CD4-positive, alpha-beta T cell (primary cell): ENCODE data around the gene BCHE. TPM values are rescaled to one million over a fixed set of nuclear protein-coding genes. Genes with fewer than 3 reads are reported as not detected.

ENCODE experiments used
- ATAC-seq: fragments of 200-7000 bp; cut with Tn5 transposase; one replicate; pipeline ENCODE4 v1.10.0; 2022; ENCODE audit warnings: mild to moderate bottlenecking; ENCODE audit not compliant: poor library complexity
- CTCF ChIA-PET: fragments of 350-600 bp; sonication (Branson Sonifier 250); formaldehyde crosslinking; loops from one replicate; lab custom pipeline; 2021; ENCODE audit warnings: antibody characterized with exemption, inconsistent platforms; lab: Charles Lee
- POLR2A ChIA-PET: fragments of 350-600 bp; sonication (Branson Sonifier 250); formaldehyde crosslinking; loops from one replicate; lab custom pipeline; 2021; ENCODE audit warnings: antibody characterized with exemption, inconsistent platforms; lab: Charles Lee
- DNase-seq, 14 experiments: peaks; one replicate each; pipeline ENCODE4 v3.0.0-alpha.2; 2013 to 2020; ENCODE audit warnings: mixed read lengths in 2 of 14
- H3K27ac ChIP-seq, 2 donors: one replicate each; pipeline versions ENCODE4 v1.5.1 to v1.7.0; 2013; ENCODE audit warnings: low read length in 2 of 2, low read depth in 1 of 2, mild to moderate bottlenecking in 1 of 2
- H3K27me3 ChIP-seq, 2 experiments: 1 replicate in 1 of 2; 2 replicates in 1 of 2; pipeline versions ENCODE4 v1.6.1 to v1.7.0; 2013; ENCODE audit warnings: low read length in 2 of 2, control low read depth in 1 of 2, mild to moderate bottlenecking in 1 of 2, moderate library complexity in 1 of 2; ENCODE audit not compliant: insufficient read depth in 2 of 2, control insufficient read depth in 1 of 2
- H3K36me3 ChIP-seq: one replicate; pipeline ENCODE4 v1.6.1; 2013; ENCODE audit warnings: low read length, control low read depth; ENCODE audit not compliant: insufficient read depth
- H3K4me1 ChIP-seq: one replicate; pipeline ENCODE4 v1.6.1; 2013; ENCODE audit warnings: low read length, control low read depth; ENCODE audit not compliant: insufficient read depth
- H3K4me3 ChIP-seq: one replicate; pipeline ENCODE4 v1.5.1; 2013; ENCODE audit warnings: mild to moderate bottlenecking, low read length, moderate library complexity
- H3K9me3 ChIP-seq, 2 experiments: 1 replicate in 1 of 2; 2 replicates in 1 of 2; pipeline versions ENCODE4 v1.6.1 to v1.7.0; 2013; ENCODE audit warnings: low read length in 2 of 2, mild to moderate bottlenecking in 2 of 2, control low read depth in 1 of 2, moderate library complexity in 1 of 2; ENCODE audit not compliant: control insufficient read depth in 1 of 2, insufficient read depth in 1 of 2
- H3K27ac Mint-ChIP-seq: one replicate; pipeline ENCODE4 v1.8.0; 2020; ENCODE audit warnings: mixed read lengths
- H3K27me3 Mint-ChIP-seq: one replicate; pipeline ENCODE4 v1.8.0; 2021; ENCODE audit warnings: mixed read lengths
- H3K36me3 Mint-ChIP-seq: one replicate; pipeline ENCODE4 v1.8.0; 2021; ENCODE audit warnings: low read depth, mixed read lengths
- H3K4me1 Mint-ChIP-seq: one replicate; pipeline ENCODE4 v1.8.0; 2021; ENCODE audit warnings: low read depth, mixed read lengths
- H3K4me3 Mint-ChIP-seq: one replicate; pipeline ENCODE4 v1.8.0; 2020; ENCODE audit warnings: mild to moderate bottlenecking, mixed read lengths
- H3K9me3 Mint-ChIP-seq: one replicate; pipeline ENCODE4 v1.8.0; 2020; ENCODE audit warnings: mixed read lengths
- CTCF ChIP-seq: fragments of 200-600 bp; IDR thresholded peaks from one replicate; pipeline ENCODE4 v1.8.0; 2022; ENCODE audit warnings: antibody characterized with exemption, mild to moderate bottlenecking
- intact Hi-C, 2 experiments: fragments of 100-400 bp; cut with DNase I in 1 of 2; cut with micrococcal nuclease in 1 of 2; formaldehyde crosslinking; loops; one replicate each; pipeline versions ENCODE4 v1.15.1 to v1.9.0; 2023 to 2025; cut with DNase I, micrococcal nuclease
- total RNA-seq, 174 experiments: library from RNA in 2 of 174; stranded (reverse) in 2 of 174; gene quantifications; one replicate each; pipeline ENCODE4 v1.2.3 and lab custom pipeline; 2021 to 2026

BCHE gene
- total RNA-seq, 2 experiments from 2014 or later: not detected

- H3K4me3 ChIP-seq: no peak overlapping the region
- no peaks in the 10 kb centered on the region for H3K4me1 Mint-ChIP-seq
- no peak overlapping the region for H3K4me3 Mint-ChIP-seq
- CTCF ChIA-PET: no interaction called here
- POLR2A ChIA-PET: no interaction called here
- peaks cover 8% of the 10 kb centered on the region for H3K9me3 Mint-ChIP-seq
- no peak for DNase-seq
- H3K27ac Mint-ChIP-seq: no peak overlapping the region
- no peaks in the 10 kb centered on the region for H3K36me3 ChIP-seq
- no peak overlapping the region for H3K27ac ChIP-seq
- H3K27me3 Mint-ChIP-seq: no peaks in the 10 kb centered on the region
- intact Hi-C loops: no loop called here
- H3K9me3 ChIP-seq: peaks cover 4 to 7% of the 10 kb centered on the region in 2 experiments
- no peak for ATAC-seq
- H3K27me3 ChIP-seq: no peaks in the 10 kb centered on the region
- no peaks in the 10 kb centered on the region for H3K36me3 Mint-ChIP-seq
- no peak for TF ChIP-seq CTCF
- H3K4me1 ChIP-seq: no peaks in the 10 kb centered on the region
These were observed 40.5 kb downstream of the BCHE start for GRCh38 chr3:165796701-165797100.

- ChIA-PET CTCF (no interaction called here), POLR2A (no interaction called here)
- H3K4me3 ChIP-seq: no peak overlapping the region
- no peaks in the 10 kb centered on the region for H3K27me3 ChIP-seq
- H3K4me1 Mint-ChIP-seq: no peaks in the 10 kb centered on the region
- no peaks in the 10 kb centered on the region for H3K36me3 ChIP-seq
- H3K27ac Mint-ChIP-seq: no peak overlapping the region
- TF ChIP-seq CTCF: no peak
- H3K27ac ChIP-seq: no peak overlapping the region
- ATAC-seq: no peak
- H3K27me3 Mint-ChIP-seq: no peaks in the 10 kb centered on the region
- peaks cover 6 to 10% of the 10 kb centered on the region in 2 experiments for H3K9me3 ChIP-seq
- H3K9me3 Mint-ChIP-seq: peaks cover 19% of the 10 kb centered on the region
- no peaks in the 10 kb centered on the region for H3K4me1 ChIP-seq
- no peaks in the 10 kb centered on the region for H3K36me3 Mint-ChIP-seq
- H3K4me3 Mint-ChIP-seq: no peak overlapping the region
- intact Hi-C loops: no loop called here
- no peak for DNase-seq
These were observed 48.7 kb downstream of the BCHE start for GRCh38 chr3:165788531-165788930.

- Mint-ChIP-seq H3K36me3 (no peaks in the 10 kb centered on the region), H3K27ac (no peak overlapping the region), H3K9me3 (peaks cover 10% of the 10 kb centered on the region), H3K4me1 (no peaks in the 10 kb centered on the region), H3K4me3 (no peak overlapping the region), H3K27me3 (no peaks in the 10 kb centered on the region)
- DNase-seq (no peak), ATAC-seq (no peak)
- TF ChIP-seq CTCF: no peak
- H3K36me3 ChIP-seq: no peaks in the 10 kb centered on the region
- intact Hi-C loops: no loop called here
- CTCF ChIA-PET: no interaction called here
- no peak overlapping the region for H3K4me3 ChIP-seq
- no peaks in the 10 kb centered on the region for H3K4me1 ChIP-seq
- no peak overlapping the region for H3K27ac ChIP-seq
- no peaks in the 10 kb centered on the region for H3K27me3 ChIP-seq
- POLR2A ChIA-PET: no interaction called here
- peaks cover 3 to 4% of the 10 kb centered on the region in 2 experiments for H3K9me3 ChIP-seq
These were observed 51.2 kb downstream of the BCHE start for GRCh38 chr3:165786013-165786412.
